OCI-LY7 (cell line): ENCODE data around the gene KANK2. TPM values are rescaled to one million over a fixed set of nuclear protein-coding genes. Genes with fewer than 3 reads are reported as not detected.

Source experiments
- BruUV-seq: library from RNA; stranded (reverse); fragments of 400-500 nt; replicated peaks from 2 replicates; lab custom pipeline; 2021; lab: Mats Ljungman, UMichigan
- CTCF ChIA-PET: fragments of 300-600 bp; sonication (Branson Sonifier 250); formaldehyde crosslinking; loops from one replicate; lab custom pipeline; 2022; ENCODE audit warnings: antibody characterized with exemption; ENCODE audit not compliant: unreplicated experiment; lab: Charles Lee
- POLR2A ChIA-PET: fragments of 300-600 bp; sonication (Branson Sonifier 250); formaldehyde crosslinking; loops from one replicate; lab custom pipeline; 2022; ENCODE audit warnings: antibody characterized with exemption; lab: Charles Lee
- DNase-seq: peaks from one replicate; pipeline ENCODE4 v3.0.0-alpha.2; 2015; ENCODE audit warnings: low spot score
- H2AFZ ChIP-seq: fragments of 200-600 bp; sonication (generic), shearing (Covaris generic); 2 replicates; pipeline ENCODE4 v1.6.1; 2014; ENCODE audit warnings: mild to moderate bottlenecking, antibody characterized with exemption, low read length, moderate library complexity
- H3K27ac ChIP-seq: fragments of 200-600 bp; sonication (generic); 2 replicates; pipeline ENCODE4 v1.5.1; 2014; ENCODE audit warnings: mixed run types, low read depth, mild to moderate bottlenecking, moderate library complexity, low read length, inconsistent platforms; ENCODE audit not compliant: poor library complexity, severe bottlenecking
- H3K36me3 ChIP-seq: fragments of 200-600 bp; sonication (generic); 2 replicates; pipeline ENCODE4 v1.6.1; 2014; ENCODE audit warnings: mild to moderate bottlenecking, antibody characterized with exemption, low read length, moderate library complexity, mixed read lengths; ENCODE audit not compliant: insufficient read depth
- H3K4me1 ChIP-seq: fragments of 200-600 bp; sonication (generic); 2 replicates; pipeline ENCODE4 v1.5.1; 2014; ENCODE audit warnings: mild to moderate bottlenecking, low read length; ENCODE audit not compliant: insufficient read depth, poor library complexity, severe bottlenecking
- H3K4me2 ChIP-seq: fragments of 200-600 bp; sonication (generic); 2 replicates; pipeline ENCODE4 v1.6.1; 2014; ENCODE audit warnings: mild to moderate bottlenecking, low read length
- H3K4me3 ChIP-seq: fragments of 200-600 bp; sonication (generic); 2 replicates; pipeline ENCODE4 v1.5.1; 2014; ENCODE audit warnings: mild to moderate bottlenecking, low read depth, low read length; ENCODE audit not compliant: poor library complexity, severe bottlenecking
- H3K79me2 ChIP-seq: fragments of 200-600 bp; sonication (generic); 2 replicates; pipeline ENCODE4 v1.6.1; 2016; ENCODE audit warnings: low read depth, mild to moderate bottlenecking, low read length, moderate library complexity, mixed read lengths; ENCODE audit not compliant: insufficient read depth
- H3K9me2 ChIP-seq: fragments of 200-600 bp; sonication (generic); 2 replicates; pipeline ENCODE4 v1.6.1; 2016; ENCODE audit warnings: mild to moderate bottlenecking, low read length, mixed read lengths; ENCODE audit not compliant: insufficient read depth
- H3K9me3 ChIP-seq: fragments of 200-600 bp; sonication (generic); 2 replicates; pipeline ENCODE4 v1.6.1; 2014; ENCODE audit warnings: mild to moderate bottlenecking, mixed run types, low read length, mixed read lengths
- H4K20me1 ChIP-seq: fragments of 200-600 bp; sonication (generic); 2 replicates; pipeline ENCODE4 v1.6.1; 2014; ENCODE audit warnings: mild to moderate bottlenecking, antibody characterized with exemption, low read length, moderate library complexity, mixed read lengths; ENCODE audit not compliant: insufficient read depth
- CTCF ChIP-seq: fragments of 200-600 bp; sonication (generic); conservative IDR thresholded peaks from 2 replicates; pipeline ENCODE4 v1.5.1; 2014; ENCODE audit warnings: mild to moderate bottlenecking, antibody characterized with exemption, low read length, moderate library complexity, mixed read lengths
- EZH2phosphoT487 ChIP-seq: fragments of 200-600 bp; sonication (generic); IDR thresholded peaks from 2 replicates; pipeline ENCODE4 v1.6.1; 2018; ENCODE audit warnings: low read depth, borderline replicate concordance, mild to moderate bottlenecking, mixed run types, antibody characterized with exemption, low read length, moderate library complexity, mixed read lengths
- intact Hi-C: fragments of 100-400 bp; cut with micrococcal nuclease; formaldehyde crosslinking; loops from one replicate; pipeline ENCODE4 v1.10.0; 2022; ENCODE audit not compliant: unreplicated experiment
- total RNA-seq, 2 experiments: library from RNA; depleted of rRNA in 1 of 2; stranded (reverse); fragments of >200 nt in 1 of 2; shearing (Covaris generic) in 1 of 2; gene quantifications; 2 replicates each; pipeline ENCODE4 v1.2.3, GENCODE V29; 2014 to 2022

KANK2 gene
- total RNA-seq, 2 experiments from 2014 or later = 174 to 186 TPM

- Histone ChIP-seq H3K9me2 (no peaks in the 10 kb centered on the region), H3K36me3 (peaks cover 33% of the 10 kb centered on the region), H3K27ac (peak overlapping the region; percentile 95), H3K4me1 (peaks cover 62% of the 10 kb centered on the region), H4K20me1 (no peaks in the 10 kb centered on the region), H3K79me2 (peaks cover 31% of the 10 kb centered on the region), H2AFZ (no peak overlapping the region), H3K4me3 (peak overlapping the region; percentile 97), H3K4me2 (peak overlapping the region; percentile 99), H3K9me3 (no peaks in the 10 kb centered on the region)
- ChIA-PET CTCF (no interaction called here), POLR2A (no interaction called here)
- TSS peak; percentile 52 for BruUV-seq
- no peak for TF ChIP-seq CTCF
- TF ChIP-seq EZH2phosphoT487 = no peak
- intact Hi-C loops = loop anchor here (2.0 to 10.0 kb wide), 3 partner anchors 42 to 542 kb away; partner anchors contain the start of genes ILF3 and SPC24
- peak; percentile 53 for DNase-seq
These were observed 698 bp downstream of the KANK2 start for GRCh38 chr19:11196406-11197287.

- DNase-seq = no peak
- Histone ChIP-seq H3K4me1 (peaks cover 71% of the 10 kb centered on the region), H2AFZ (no peak overlapping the region), H3K9me2 (no peaks in the 10 kb centered on the region), H3K79me2 (peaks cover 38% of the 10 kb centered on the region), H3K4me2 (peak overlapping the region; percentile 99), H3K9me3 (no peaks in the 10 kb centered on the region), H3K27ac (peak overlapping the region; percentile 95), H3K36me3 (peaks cover 43% of the 10 kb centered on the region), H3K4me3 (peak overlapping the region; percentile 97), H4K20me1 (no peaks in the 10 kb centered on the region)
- intact Hi-C loops = loop anchor here (2.0 to 10.0 kb wide), 3 partner anchors 41 to 541 kb away; partner anchors contain the start of genes ILF3 and SPC24
- ChIA-PET CTCF (no interaction called here), POLR2A (no interaction called here)
- no TSS peak for BruUV-seq
- TF ChIP-seq CTCF (no peak), EZH2phosphoT487 (no peak)
These were observed 1.7 kb downstream of the KANK2 start for GRCh38 chr19:11195681-11196080.
